HG02610 (cell line): ENCODE data around the gene IRS1.

Experiments used
- ATAC-seq: cut with Tn5 transposase; IDR thresholded peaks from one replicate; pipeline ENCODE4 v1.9.1; 2021; ENCODE audit warnings: mild to moderate bottlenecking, moderate library complexity; ENCODE audit not compliant: unreplicated experiment

IRS1 gene

GRCh38 chr2:226760412-226761194 is 39.0 kb downstream of the IRS1 start:
- ATAC-seq = no peak

GRCh38 chr2:226759768-226760167 is 39.9 kb downstream of the IRS1 start:
- ATAC-seq = no peak

GRCh38 chr2:226758921-226759640 is 40.5 kb downstream of the IRS1 start:
- ATAC-seq = no peak

- ATAC-seq = no peak
These were observed 43.5 kb downstream of the IRS1 start for GRCh38 chr2:226756131-226756530.

- ATAC-seq = no peak
These were observed 44.0 kb downstream of the IRS1 start for GRCh38 chr2:226755631-226756030.

- ATAC-seq = no peak
These were observed 44.6 kb downstream of the IRS1 start for GRCh38 chr2:226754821-226755604.

GRCh38 chr2:226752887-226753286 is 46.7 kb downstream of the IRS1 start:
- no peak for ATAC-seq

GRCh38 chr2:226747288-226747687 is 52.3 kb downstream of the IRS1 start:
- no peak for ATAC-seq

- ATAC-seq = no peak
These were observed 53.3 kb downstream of the IRS1 start for GRCh38 chr2:226746196-226746800.

- ATAC-seq = no peak
These were observed 55.7 kb downstream of the IRS1 start for GRCh38 chr2:226743915-226744314.

GRCh38 chr2:226742347-226742746 is 57.3 kb downstream of the IRS1 start:
- no peak for ATAC-seq

GRCh38 chr2:226740039-226740648 is 59.5 kb downstream of the IRS1 start:
- no peak for ATAC-seq

- no peak for ATAC-seq
These were observed 60.0 kb downstream of the IRS1 start for GRCh38 chr2:226739545-226740030.

- ATAC-seq = no peak
These were observed 60.6 kb downstream of the IRS1 start for GRCh38 chr2:226738821-226739544.

- no peak for ATAC-seq
These were observed 61.3 kb downstream of the IRS1 start for GRCh38 chr2:226738191-226738820.

- ATAC-seq = no peak
These were observed 63.2 kb downstream of the IRS1 start for GRCh38 chr2:226736382-226736781.

GRCh38 chr2:226733927-226734564 is 65.6 kb downstream of the IRS1 start:
- ATAC-seq = no peak

GRCh38 chr2:226733189-226733858 is 66.3 kb downstream of the IRS1 start:
- ATAC-seq = no peak
